IMR-90 (cell line): ENCODE measurements around the gene MS4A15.

Experiments used
- BHLHE40 ChIP-seq: fragments of 150-350 bp; IDR thresholded peaks from 2 replicates; pipeline ENCODE4 v1.6.1; 2016; ENCODE audit warnings: mild to moderate bottlenecking, low read depth, low read length
- CTCF ChIP-seq: conservative IDR thresholded peaks from 2 replicates; pipeline ENCODE4 v1.5.1; 2012; ENCODE audit warnings: mild to moderate bottlenecking, low read depth, low read length, improper control_type of control experiment
- FOS ChIP-seq: fragments of 150-350 bp; IDR thresholded peaks from 2 replicates; pipeline ENCODE4 v1.6.1; 2016; ENCODE audit warnings: low read depth, low read length
- MAZ ChIP-seq: IDR thresholded peaks from 2 replicates; pipeline ENCODE4 v1.6.1; 2012; ENCODE audit warnings: low read depth, mild to moderate bottlenecking, low read length, improper control_type of control experiment, moderate library complexity, borderline replicate concordance
- MXI1 ChIP-seq: IDR thresholded peaks from 2 replicates; pipeline ENCODE4 v1.6.1; 2012; ENCODE audit warnings: low read depth, mild to moderate bottlenecking, low read length, moderate library complexity, borderline replicate concordance
- POLR2A ChIP-seq: IDR thresholded peaks from 2 replicates; pipeline ENCODE4 v1.6.1; 2012; ENCODE audit warnings: mild to moderate bottlenecking, low read depth, low read length
- RAD21 ChIP-seq: IDR thresholded peaks from 2 replicates; pipeline ENCODE4 v1.6.1; 2012; ENCODE audit warnings: low read length, improper control_type of control experiment
- RCOR1 ChIP-seq: IDR thresholded peaks from 2 replicates; pipeline ENCODE4 v1.6.1; 2012; ENCODE audit warnings: mild to moderate bottlenecking, low read length, improper control_type of control experiment; ENCODE audit not compliant: insufficient replicate concordance
- RFX5 ChIP-seq: IDR thresholded peaks from 2 replicates; pipeline ENCODE4 v1.8.0; 2012; ENCODE audit warnings: low read depth, mild to moderate bottlenecking, low read length, moderate library complexity

DNA sequence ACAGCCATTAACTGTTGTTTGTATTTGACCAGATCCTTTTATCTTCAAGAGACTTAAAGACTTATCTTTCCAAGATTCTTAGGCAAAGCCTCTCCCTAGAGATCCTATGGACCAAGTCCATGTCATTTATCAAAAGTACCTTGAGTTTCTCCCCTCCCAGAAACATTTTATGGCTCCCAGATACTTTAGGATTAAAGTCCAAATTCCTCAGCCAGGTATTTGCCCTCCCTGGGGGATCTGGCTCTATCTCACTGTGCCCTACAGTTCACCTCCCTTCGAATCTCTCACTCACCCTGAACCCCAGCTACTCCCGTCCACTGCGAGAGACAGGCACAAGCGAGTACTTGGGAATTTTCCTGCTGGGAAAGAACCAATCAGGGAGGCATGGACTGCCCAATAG lies 45.4 kb upstream of the MS4A15 start:
- TF ChIP-seq CTCF: no peak
- no peak for TF ChIP-seq RFX5
- TF ChIP-seq POLR2A: no peak
- no peak for TF ChIP-seq MAZ
- no peak for TF ChIP-seq RCOR1
- TF ChIP-seq RAD21: no peak
- TF ChIP-seq FOS: no peak
- TF ChIP-seq MXI1: no peak
- no peak for TF ChIP-seq BHLHE40
